H1 (cell line): Measurements from ENCODE around the gene KIAA0930. TPM values are rescaled to one million over a fixed set of nuclear protein-coding genes. Genes with fewer than 3 reads are reported as not detected.
A peak's percentile ranks its signal among the peaks of the same experiment; 100 is the strongest.

Source experiments
- CTCF ChIA-PET: fragments of 300-600 bp; sonication (Branson Sonifier 250); formaldehyde crosslinking; loops from one replicate; lab custom pipeline; 2021; ENCODE audit not compliant: partially characterized antibody; lab: Charles Lee
- POLR2A ChIA-PET: fragments of 300-600 bp; sonication (Branson Sonifier 250); formaldehyde crosslinking; loops from one replicate; lab custom pipeline; 2021; ENCODE audit warnings: inconsistent platforms; ENCODE audit not compliant: partially characterized antibody; lab: Charles Lee
- DNase-seq, 2 experiments: peaks; one replicate each; pipeline versions ENCODE4 v3.0.0 to v3.0.0-alpha.2; 2010 to 2022; ENCODE audit warnings: low spot score in 2 of 2, low read depth in 1 of 2, mixed read lengths in 1 of 2
- FAIRE-seq: peaks from 2 replicates; lab custom pipeline; 2011; peaks lifted over from hg19 to GRCh38; lab: Jason Lieb, UNC
- H2AFZ ChIP-seq: 2 replicates; pipeline ENCODE4 v1.8.1; 2012; ENCODE audit warnings: low read length, inconsistent platforms
- H2AK5ac ChIP-seq: 2 replicates; pipeline ENCODE4 v1.6.1; 2013; ENCODE audit warnings: low read depth, low read length
- H2BK120ac ChIP-seq: replicated peaks from 2 replicates; pipeline ENCODE3; 2013; ENCODE audit warnings: low read depth, low read length, inconsistent platforms
- H2BK12ac ChIP-seq: 2 replicates; pipeline ENCODE4 v1.6.1; 2013; ENCODE audit warnings: low read depth, low read length
- H2BK15ac ChIP-seq: 2 replicates; pipeline ENCODE4 v1.6.1; 2013; ENCODE audit warnings: low read length
- H2BK20ac ChIP-seq: 2 replicates; pipeline ENCODE4 v1.6.1; 2013; ENCODE audit warnings: low read length
- H2BK5ac ChIP-seq: 2 replicates; pipeline ENCODE4 v1.6.1; 2013; ENCODE audit warnings: low read depth, low read length
- H3K14ac ChIP-seq: 2 replicates; pipeline ENCODE4 v1.6.1; 2013; ENCODE audit warnings: inconsistent platforms; ENCODE audit not compliant: insufficient read length
- H3K18ac ChIP-seq: 2 replicates; pipeline ENCODE4 v1.6.1; 2013; ENCODE audit warnings: low read length; ENCODE audit errors: extremely low read depth
- H3K23ac ChIP-seq: 2 replicates; pipeline ENCODE4 v1.6.1; 2013; ENCODE audit warnings: inconsistent platforms; ENCODE audit not compliant: insufficient read length
- H3K23me2 ChIP-seq: 2 replicates; pipeline ENCODE4 v1.6.1; 2013; ENCODE audit warnings: low read depth, low read length
- H3K27ac ChIP-seq: 2 replicates; pipeline ENCODE4 v1.6.1; 2011; ENCODE audit warnings: low read depth, low read length, inconsistent platforms
- H3K27me3 ChIP-seq, 4 experiments: replicated peaks in 1 of 4; 1 replicate in 1 of 4; 2 replicates in 3 of 4; pipeline versions ENCODE4 v1.6.1 to v1.8.1; 2011 to 2013; ENCODE audit warnings: low read length in 3 of 4, mild to moderate bottlenecking in 3 of 4, inconsistent platforms in 2 of 4, mixed read lengths in 2 of 4, moderate library complexity in 1 of 4; ENCODE audit not compliant: control insufficient read depth in 3 of 4, insufficient read depth in 3 of 4; ENCODE audit errors: extremely low read depth in 1 of 4
- H3K36me3 ChIP-seq, 4 experiments: 2 replicates each; pipeline versions ENCODE4 v1.6.1 to v1.8.1; 2011 to 2013; ENCODE audit warnings: mild to moderate bottlenecking in 4 of 4, low read length in 3 of 4, moderate library complexity in 2 of 4, control low read depth in 1 of 4, inconsistent platforms in 1 of 4; ENCODE audit not compliant: insufficient read depth in 4 of 4, control insufficient read depth in 2 of 4
- H3K4ac ChIP-seq: replicated peaks from 2 replicates; pipeline ENCODE3; 2013; ENCODE audit warnings: low read length, low read depth, mixed read lengths, inconsistent platforms; ENCODE audit not compliant: insufficient read length
- H3K4me1 ChIP-seq, 4 experiments: replicated peaks in 1 of 4; 1 replicate in 1 of 4; 2 replicates in 3 of 4; pipeline versions ENCODE4 v1.6.1 to v1.8.1; 2011 to 2013; ENCODE audit warnings: low read length in 3 of 4, inconsistent platforms in 2 of 4, mixed read lengths in 1 of 4; ENCODE audit not compliant: insufficient read depth in 4 of 4, control insufficient read depth in 3 of 4
- H3K4me2 ChIP-seq, 2 experiments: 2 replicates each; pipeline versions ENCODE4 v1.6.1 to v1.8.1; 2011 to 2013; ENCODE audit warnings: low read depth in 2 of 2, low read length in 2 of 2, control low read depth in 1 of 2, inconsistent platforms in 1 of 2, mild to moderate bottlenecking in 1 of 2; ENCODE audit not compliant: insufficient read depth in 1 of 2
- H3K4me3 ChIP-seq, 4 experiments: fragments of 200-600, 300-600 bp in 1 of 4; sonication (generic), shearing (Covaris generic), sonication (Bioruptor Twin) in 1 of 4; 2 replicates each; pipeline versions ENCODE4 v1.5.1 to v1.8.1; 2011 to 2016; ENCODE audit warnings: low read length in 4 of 4, low read depth in 3 of 4, control low read depth in 2 of 4, inconsistent platforms in 2 of 4, mild to moderate bottlenecking in 2 of 4, mixed read lengths in 1 of 4, moderate library complexity in 1 of 4; ENCODE audit not compliant: insufficient read depth in 2 of 4; ENCODE audit errors: extremely low read depth in 1 of 4
- H3K56ac ChIP-seq: replicated peaks from 2 replicates; pipeline ENCODE3; 2013; ENCODE audit warnings: low read depth, mild to moderate bottlenecking, mixed read lengths, low read length, inconsistent platforms; ENCODE audit not compliant: insufficient read length
- H3K79me1 ChIP-seq: 2 replicates; pipeline ENCODE4 v1.6.1; 2013; ENCODE audit warnings: low read depth, low read length, control low read depth
- H3K79me2 ChIP-seq, 2 experiments: 2 replicates each; pipeline versions ENCODE4 v1.6.1 to v1.8.1; 2012 to 2013; ENCODE audit warnings: low read length in 2 of 2, mild to moderate bottlenecking in 2 of 2, inconsistent platforms in 1 of 2; ENCODE audit not compliant: insufficient read depth in 2 of 2, control insufficient read depth in 1 of 2
- H3K9ac ChIP-seq, 4 experiments: replicated peaks in 1 of 4; 1 replicate in 1 of 4; 2 replicates in 3 of 4; pipeline versions ENCODE4 v1.6.1 to v1.8.1; 2011 to 2013; ENCODE audit warnings: low read depth in 3 of 4, low read length in 3 of 4, control low read depth in 2 of 4, mild to moderate bottlenecking in 2 of 4, moderate library complexity in 2 of 4, inconsistent platforms in 1 of 4; ENCODE audit errors: extremely low read depth in 1 of 4
- H3K9me3 ChIP-seq, 2 experiments: 2 replicates each; pipeline versions ENCODE4 v1.6.1 to v1.8.1; 2012 to 2013; ENCODE audit warnings: mild to moderate bottlenecking in 2 of 2, moderate library complexity in 2 of 2, control low read depth in 1 of 2, inconsistent platforms in 1 of 2, low read depth in 1 of 2, low read length in 1 of 2, mixed read lengths in 1 of 2; ENCODE audit not compliant: insufficient read depth in 2 of 2
- H4K20me1 ChIP-seq, 2 experiments: replicated peaks in 1 of 2; 2 replicates each; pipeline versions ENCODE3 to v1.8.1; 2011 to 2013; ENCODE audit warnings: inconsistent platforms in 2 of 2, low read length in 2 of 2, mild to moderate bottlenecking in 1 of 2; ENCODE audit not compliant: insufficient read depth in 2 of 2, control insufficient read depth in 1 of 2
- H4K5ac ChIP-seq: 2 replicates; pipeline ENCODE4 v1.6.1; 2013; ENCODE audit warnings: low read length, low read depth, mixed read lengths, inconsistent platforms; ENCODE audit not compliant: insufficient read length
- H4K8ac ChIP-seq: 2 replicates; pipeline ENCODE4 v1.8.0; 2013; ENCODE audit warnings: mild to moderate bottlenecking, moderate library complexity, low read length, inconsistent platforms; ENCODE audit not compliant: insufficient read depth; ENCODE audit errors: extremely low read depth
- H4K91ac ChIP-seq: replicated peaks from 2 replicates; pipeline ENCODE3; 2013; ENCODE audit warnings: low read length, mixed read lengths, inconsistent platforms; ENCODE audit not compliant: insufficient read length
- BRCA1 ChIP-seq: IDR thresholded peaks from 2 replicates; pipeline ENCODE4 v1.6.1; 2012; ENCODE audit warnings: low read depth, low read length, improper control_type of control experiment
- EP300 ChIP-seq, 2 experiments: IDR thresholded peaks; 1 replicate in 1 of 2; 2 replicates in 1 of 2; pipeline ENCODE4 v1.6.1; 2011 to 2012; ENCODE audit warnings: low read depth in 2 of 2, low read length in 2 of 2, mild to moderate bottlenecking in 2 of 2, borderline replicate concordance in 1 of 2, inconsistent platforms in 1 of 2, moderate library complexity in 1 of 2
- EZH2 ChIP-seq: fragments of 200-600 bp; sonication (generic); IDR thresholded peaks from 2 replicates; pipeline ENCODE4 v1.7.1; 2012; ENCODE audit warnings: low read depth, mild to moderate bottlenecking, moderate library complexity, low read length, inconsistent platforms; ENCODE audit not compliant: severe bottlenecking
- HDAC2 ChIP-seq, 2 experiments: fragments of 300-600 bp in 1 of 2; sonication (generic) in 1 of 2; IDR thresholded peaks; 2 replicates each; pipeline ENCODE4 v1.6.1; 2011 to 2012; ENCODE audit warnings: low read depth in 2 of 2, low read length in 2 of 2, mild to moderate bottlenecking in 2 of 2, moderate library complexity in 2 of 2, borderline replicate concordance in 1 of 2, inconsistent platforms in 1 of 2
- KDM5A ChIP-seq: fragments of 200-600 bp; IDR thresholded peaks from 2 replicates; pipeline ENCODE4 v1.7.1; 2012; ENCODE audit warnings: mild to moderate bottlenecking, low read length, inconsistent platforms, mixed read lengths
- RAD21 ChIP-seq, 2 experiments: IDR thresholded peaks in 1 of 2; conservative IDR thresholded peaks in 1 of 2; 2 replicates each; pipeline ENCODE4 v1.6.1; 2011; ENCODE audit warnings: low read depth in 2 of 2, low read length in 2 of 2, improper control_type of control experiment in 1 of 2, inconsistent platforms in 1 of 2, mild to moderate bottlenecking in 1 of 2, moderate library complexity in 1 of 2
- SUZ12 ChIP-seq: fragments of 200-600 bp; sonication (generic); IDR thresholded peaks from 2 replicates; pipeline ENCODE4 v1.6.1; 2012; ENCODE audit warnings: mild to moderate bottlenecking, inconsistent platforms, low read length, moderate library complexity, mixed read lengths
- TBP ChIP-seq: IDR thresholded peaks from 2 replicates; pipeline ENCODE4 v1.6.1; 2011; ENCODE audit warnings: low read depth, low read length, improper control_type of control experiment
- TCF12 ChIP-seq: IDR thresholded peaks from 2 replicates; pipeline ENCODE4 v1.6.1; 2011; ENCODE audit warnings: low read depth, mild to moderate bottlenecking, low read length
- WGBS, 2 experiments: shearing (Covaris generic) in 1 of 2; methylation state at CpG; one replicate each; pipeline versions ENCODE4 v1.1.6 to v1.1.7; 2013 to 2015; ENCODE audit warnings: low lambda C conversion rate in 2 of 2, mixed read lengths in 2 of 2, inconsistent platforms in 1 of 2, low coverage in 1 of 2, missing lambda C conversion rate in 1 of 2; ENCODE audit not compliant: insufficient replicate concordance in 2 of 2, insufficient coverage in 1 of 2, insufficient read length in 1 of 2; ENCODE audit errors: extremely low coverage in 1 of 2, missing lambda C conversion rate in 1 of 2; 5-methylcytosine and 5-hydroxymethylcytosine counted together
- polyA plus RNA-seq, 7 experiments: library from polyadenylated mRNA; depleted of rRNA in 3 of 7; stranded (reverse) in 5 of 7; unstranded in 2 of 7; fragments of >200 nt in 5 of 7; fragments of 200-250 nt in 2 of 7; gene quantifications; 1 replicate in 5 of 7; 2 replicates in 1 of 7; 4 replicates in 1 of 7; pipeline versions ENCODE4 v1.2.1 to v1.2.3, GENCODE V29; 2011 to 2013; ENCODE audit warnings: missing spikeins in 2 of 7, mixed read lengths in 2 of 7
- total RNA-seq: library from RNA; stranded (reverse); fragmentation: NEBNext Ultra II Directional; extraction: Animal tissue kit (Norgen Biotek cat#: 25700); gene quantifications from 2 replicates; pipeline ENCODE4 v1.2.1, GENCODE V29; 2021
- TF ChIP-seq, protein P1 (sequence below): IDR thresholded peaks from 2 replicates; pipeline ENCODE4 v1.6.1; 2012; ENCODE audit warnings: low read length, inconsistent platforms

Gene KIAA0930
- total and polyA plus RNA-seq, 2 of the 8 experiments (the other 6 are each of a cell fraction or from before 2014, with no cell fraction given) = 61.9 to 66.1 TPM

DNA sequence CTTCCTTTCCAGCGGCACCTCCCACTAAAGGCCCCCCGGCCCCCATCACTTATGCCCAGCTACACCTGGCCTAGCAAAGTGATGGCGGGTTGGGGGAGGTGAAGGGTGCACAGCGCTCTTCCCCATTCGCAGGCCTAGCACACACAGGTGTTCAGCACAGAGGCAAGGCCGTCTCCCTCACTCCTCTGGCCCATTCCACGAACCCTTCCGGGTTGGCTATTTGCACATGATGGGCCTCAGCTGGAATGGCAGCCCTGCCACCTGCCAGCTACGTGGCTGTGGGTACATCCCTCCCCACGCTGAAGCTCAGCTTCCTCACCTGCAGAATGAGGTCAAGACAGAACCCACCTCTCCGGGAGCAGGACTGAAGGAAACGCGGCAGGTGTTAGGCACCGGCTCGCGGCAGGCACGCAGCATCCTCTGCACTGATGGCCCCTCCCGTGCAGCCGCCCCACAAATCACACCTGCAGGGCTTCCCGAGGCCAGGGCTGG is 4.8 kb downstream of the KIAA0930 start:
- H3K4me2 ChIP-seq = no peak overlapping the region
- ChIA-PET POLR2A (interaction anchor here (1.8 to 3.1 kb wide), 2 partner anchors 10 to 43 kb away, joined by 5 to 10 read pairs; no protein-coding TSS in a partner anchor), CTCF (interaction anchor here (4.9 kb wide), 1 partner anchor 26 kb away, joined by 25 read pairs; no protein-coding TSS in a partner anchor)
- no peak overlapping the region for H4K8ac ChIP-seq
- H3K56ac ChIP-seq = no peak overlapping the region
- no peak overlapping the region for H3K27ac ChIP-seq
- DNase-seq = no peak
- peaks cover 0 to 12% (median 11%) of the 10 kb centered on the region in 4 experiments; a peak in 5 of 7 replicates for H3K4me1 ChIP-seq
- H2AFZ ChIP-seq = no peak overlapping the region
- H3K14ac ChIP-seq = no peak overlapping the region
- peak overlapping the region; percentile 24; the same call in 1 of the 2 replicates for H2BK5ac ChIP-seq
- no peak overlapping the region for H2BK20ac ChIP-seq
- H4K5ac ChIP-seq = no peak overlapping the region
- peaks cover 0 to 3% of the 10 kb centered on the region in 2 experiments; a peak in 1 of 4 replicates for H3K79me2 ChIP-seq
- peaks cover 7% of the 10 kb centered on the region; the same call in 1 of the 2 replicates for H3K23me2 ChIP-seq
- H3K79me1 ChIP-seq = peaks cover 2% of the 10 kb centered on the region; the same call in 1 of the 2 replicates
- H3K27me3 ChIP-seq = peaks cover 0 to 7% (median 3%) of the 10 kb centered on the region in 4 experiments; a peak in 4 of 7 replicates
- WGBS, 2 experiments = 88% methylated on average over 20 of the region's 20 CpGs; no CpG with 5 or more reads in 1 of the 2 experiments
- H3K36me3 ChIP-seq = no peaks in the 10 kb centered on the region
- no peak overlapping the region for H2BK15ac ChIP-seq
- H2BK12ac ChIP-seq = no peak overlapping the region
- no peak for FAIRE-seq
- H2BK120ac ChIP-seq = no peak overlapping the region
- no peaks in the 10 kb centered on the region for H3K9me3 ChIP-seq
- no peak overlapping the region for H3K23ac ChIP-seq
- H3K4ac ChIP-seq = no peak overlapping the region
- H3K4me3 ChIP-seq = no peak overlapping the region
- H4K20me1 ChIP-seq = peaks cover 9 to 16% of the 10 kb centered on the region in 2 experiments
- H3K9ac ChIP-seq = no peak overlapping the region
- no peak overlapping the region for H4K91ac ChIP-seq
- no peak overlapping the region for H2AK5ac ChIP-seq
- H3K18ac ChIP-seq = no peak overlapping the region
- TF ChIP-seq EZH2 (no peak), SUZ12 (no peak), BRCA1 (no peak), TBP (no peak), RAD21 (IDR thresholded peaks at IDR 0.05 in 1 of 2, conservative IDR thresholded peaks at IDR 0.05 in 1 of 2; ENCODE audit: low read depth in 2 of 2, low read length in 2 of 2) (no peak), KDM5A (no peak), HDAC2 (IDR thresholded peaks at IDR 0.05; ENCODE audit: borderline replicate concordance in 1 of 2, low read depth in 2 of 2, low read length in 2 of 2) (no peak), EP300 (IDR thresholded peaks at IDR 0.05; ENCODE audit: borderline replicate concordance in 1 of 2, low read depth in 2 of 2, low read length in 2 of 2) (no peak), TCF12 (no peak)
- TF ChIP-seq, protein P1, sequence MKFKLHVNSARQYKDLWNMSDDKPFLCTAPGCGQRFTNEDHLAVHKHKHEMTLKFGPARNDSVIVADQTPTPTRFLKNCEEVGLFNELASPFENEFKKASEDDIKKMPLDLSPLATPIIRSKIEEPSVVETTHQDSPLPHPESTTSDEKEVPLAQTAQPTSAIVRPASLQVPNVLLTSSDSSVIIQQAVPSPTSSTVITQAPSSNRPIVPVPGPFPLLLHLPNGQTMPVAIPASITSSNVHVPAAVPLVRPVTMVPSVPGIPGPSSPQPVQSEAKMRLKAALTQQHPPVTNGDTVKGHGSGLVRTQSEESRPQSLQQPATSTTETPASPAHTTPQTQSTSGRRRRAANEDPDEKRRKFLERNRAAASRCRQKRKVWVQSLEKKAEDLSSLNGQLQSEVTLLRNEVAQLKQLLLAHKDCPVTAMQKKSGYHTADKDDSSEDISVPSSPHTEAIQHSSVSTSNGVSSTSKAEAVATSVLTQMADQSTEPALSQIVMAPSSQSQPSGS = no peak
